Astrocyte (in vitro differentiated cells and primary cell): Measurements from ENCODE around the gene PTGIS.

Source experiments
- EZH2 ChIP-seq: IDR thresholded peaks from 2 replicates; pipeline ENCODE4 v1.6.1; 2012; ENCODE audit warnings: mild to moderate bottlenecking, low read length, inconsistent platforms; ENCODE audit not compliant: insufficient read depth
- TF ChIP-seq, protein P1 (sequence below): IDR thresholded peaks from 2 replicates; pipeline ENCODE4 v1.5.1; 2011; ENCODE audit warnings: low read depth, mild to moderate bottlenecking, inconsistent platforms, low read length, moderate library complexity; ENCODE audit not compliant: insufficient read depth

DNA sequence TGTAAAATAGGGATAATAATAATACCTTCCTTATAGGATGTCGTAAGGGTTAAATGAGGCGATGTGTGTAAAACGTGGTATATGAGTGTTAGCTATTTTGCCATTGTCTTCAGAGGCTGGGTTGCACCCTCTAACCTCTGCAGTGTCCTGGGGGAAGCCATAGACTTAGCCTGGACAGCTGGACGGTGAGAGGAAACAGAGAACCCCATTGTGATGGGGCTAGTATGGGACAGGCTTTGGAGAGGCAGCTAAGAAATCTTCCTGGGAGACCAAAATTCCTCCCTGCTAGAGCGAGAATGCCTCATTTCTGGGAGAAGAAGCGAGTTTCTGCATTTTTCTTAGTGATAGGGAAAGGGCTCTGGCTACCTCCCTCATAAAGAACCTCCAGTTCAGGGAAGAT lies 108.3 kb downstream of the PTGIS start:
- TF ChIP-seq, protein P1, sequence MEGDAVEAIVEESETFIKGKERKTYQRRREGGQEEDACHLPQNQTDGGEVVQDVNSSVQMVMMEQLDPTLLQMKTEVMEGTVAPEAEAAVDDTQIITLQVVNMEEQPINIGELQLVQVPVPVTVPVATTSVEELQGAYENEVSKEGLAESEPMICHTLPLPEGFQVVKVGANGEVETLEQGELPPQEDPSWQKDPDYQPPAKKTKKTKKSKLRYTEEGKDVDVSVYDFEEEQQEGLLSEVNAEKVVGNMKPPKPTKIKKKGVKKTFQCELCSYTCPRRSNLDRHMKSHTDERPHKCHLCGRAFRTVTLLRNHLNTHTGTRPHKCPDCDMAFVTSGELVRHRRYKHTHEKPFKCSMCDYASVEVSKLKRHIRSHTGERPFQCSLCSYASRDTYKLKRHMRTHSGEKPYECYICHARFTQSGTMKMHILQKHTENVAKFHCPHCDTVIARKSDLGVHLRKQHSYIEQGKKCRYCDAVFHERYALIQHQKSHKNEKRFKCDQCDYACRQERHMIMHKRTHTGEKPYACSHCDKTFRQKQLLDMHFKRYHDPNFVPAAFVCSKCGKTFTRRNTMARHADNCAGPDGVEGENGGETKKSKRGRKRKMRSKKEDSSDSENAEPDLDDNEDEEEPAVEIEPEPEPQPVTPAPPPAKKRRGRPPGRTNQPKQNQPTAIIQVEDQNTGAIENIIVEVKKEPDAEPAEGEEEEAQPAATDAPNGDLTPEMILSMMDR = no peak
- no peak for TF ChIP-seq EZH2
